HUES64 (cell line): ENCODE results near the gene SSBP3.

ENCODE experiments used
- H3K27ac ChIP-seq: 2 replicates; pipeline ENCODE4 v1.7.0; 2013; ENCODE audit warnings: low read depth, low read length, inconsistent platforms
- H3K27me3 ChIP-seq: 2 replicates; pipeline ENCODE4 v1.6.1; 2013; ENCODE audit warnings: mild to moderate bottlenecking, low read length; ENCODE audit not compliant: insufficient read depth
- H3K36me3 ChIP-seq: 2 replicates; pipeline ENCODE4 v1.6.1; 2013; ENCODE audit warnings: mild to moderate bottlenecking, low read length; ENCODE audit not compliant: insufficient read depth
- H3K4me1 ChIP-seq: 2 replicates; pipeline ENCODE4 v1.6.1; 2013; ENCODE audit warnings: mild to moderate bottlenecking, low read length, moderate library complexity; ENCODE audit not compliant: insufficient read depth
- H3K4me3 ChIP-seq: 2 replicates; pipeline ENCODE4 v1.5.1; 2013; ENCODE audit warnings: mild to moderate bottlenecking, low read length, moderate library complexity
- H3K9ac ChIP-seq: 2 replicates; pipeline ENCODE4 v1.6.1; 2013; ENCODE audit warnings: mild to moderate bottlenecking, low read depth, low read length
- H3K9me3 ChIP-seq: 2 replicates; pipeline ENCODE4 v1.6.1; 2013; ENCODE audit warnings: low read depth, low read length; ENCODE audit not compliant: insufficient read depth
- WGBS: fragments of 150-250, 120-280 bp; methylation state at CpG from one replicate; pipeline ENCODE4 v1.1.7; 2013; ENCODE audit warnings: missing lambda C conversion rate; 5-methylcytosine and 5-hydroxymethylcytosine counted together

Gene SSBP3

DNA sequence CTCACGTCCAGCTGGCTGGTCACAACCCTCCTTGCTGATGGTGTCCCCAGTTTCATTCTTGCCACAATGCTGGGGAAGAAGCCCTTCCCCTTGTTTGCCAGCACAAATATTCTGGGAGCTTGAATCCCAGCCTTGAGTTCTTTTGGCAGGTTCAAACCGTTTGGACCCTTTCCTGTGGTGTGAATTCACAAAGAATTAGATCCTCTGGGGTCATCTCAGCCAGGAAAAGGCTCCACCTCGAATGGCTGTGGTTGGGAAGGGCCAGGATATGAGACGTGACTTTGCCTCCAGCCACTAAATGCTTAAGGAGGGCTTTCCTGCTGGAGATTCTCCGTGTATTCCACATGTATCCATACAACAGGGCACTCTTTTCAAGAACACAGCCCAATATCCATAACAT, 139.3 kb downstream of the SSBP3 start:
- WGBS: 86% methylated on average over 5 of the region's 5 CpGs
- Histone ChIP-seq H3K4me3 (no peak overlapping the region), H3K9ac (no peak overlapping the region), H3K27ac (no peak overlapping the region), H3K4me1 (no peaks in the 10 kb centered on the region), H3K9me3 (no peaks in the 10 kb centered on the region), H3K36me3 (no peaks in the 10 kb centered on the region), H3K27me3 (no peaks in the 10 kb centered on the region)

DNA sequence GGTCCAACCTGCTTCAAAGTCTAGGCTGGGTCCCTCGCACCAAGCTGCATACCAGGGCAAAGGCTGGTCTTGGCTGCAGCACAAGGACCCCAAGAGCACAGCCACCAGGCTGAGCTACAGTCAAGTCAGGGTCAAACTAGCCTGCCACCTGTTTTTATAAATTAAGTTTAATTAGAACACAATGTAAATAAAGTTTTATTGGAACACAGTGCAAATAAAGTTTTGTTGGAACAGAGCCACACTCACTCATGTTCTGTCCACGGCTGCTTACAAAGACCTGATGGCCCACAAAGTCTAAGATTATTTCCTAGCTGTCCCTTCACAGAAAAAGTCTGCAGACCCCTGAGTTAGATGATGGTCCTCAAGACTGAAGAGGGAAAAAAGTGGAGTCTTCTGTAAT, 140.0 kb downstream of the SSBP3 start:
- Histone ChIP-seq H3K9ac (no peak overlapping the region), H3K36me3 (no peaks in the 10 kb centered on the region)
- WGBS: 97% methylated on average over 2 of the region's 2 CpGs

DNA sequence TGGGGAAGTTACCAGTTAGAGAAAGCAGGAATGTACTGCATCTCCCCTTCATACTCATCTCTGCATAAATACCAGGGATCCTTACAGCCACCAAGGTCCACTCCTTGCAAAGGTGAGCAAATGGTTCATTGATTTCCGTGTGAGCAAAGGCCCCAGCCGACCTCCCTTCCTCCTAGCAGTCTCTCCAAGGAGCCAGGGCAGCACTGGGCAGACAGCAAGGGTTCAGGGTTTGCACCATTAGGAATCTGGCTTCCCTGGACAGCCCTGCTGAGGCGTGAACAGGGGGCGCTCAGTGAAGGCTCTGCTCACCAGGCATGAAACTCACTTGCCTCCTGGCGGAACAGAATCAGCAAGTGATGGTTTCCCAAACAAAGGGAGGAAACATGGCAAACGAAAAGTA, 140.5 kb downstream of the SSBP3 start:
- 93% methylated on average over 6 of the region's 6 CpGs for WGBS
- no peaks in the 10 kb centered on the region for H3K4me1 ChIP-seq
- H3K36me3 ChIP-seq: no peaks in the 10 kb centered on the region
- H3K9ac ChIP-seq: no peak overlapping the region
- H3K27ac ChIP-seq: no peak overlapping the region
- H3K9me3 ChIP-seq: no peaks in the 10 kb centered on the region
- no peaks in the 10 kb centered on the region for H3K27me3 ChIP-seq
- H3K4me3 ChIP-seq: no peak overlapping the region

More for the DNA sequence above, 140.0 kb downstream of the SSBP3 start:
- H3K27ac ChIP-seq: no peak overlapping the region
- H3K9me3 ChIP-seq: no peaks in the 10 kb centered on the region
- no peaks in the 10 kb centered on the region for H3K27me3 ChIP-seq
- no peaks in the 10 kb centered on the region for H3K4me1 ChIP-seq
- no peak overlapping the region for H3K4me3 ChIP-seq

DNA sequence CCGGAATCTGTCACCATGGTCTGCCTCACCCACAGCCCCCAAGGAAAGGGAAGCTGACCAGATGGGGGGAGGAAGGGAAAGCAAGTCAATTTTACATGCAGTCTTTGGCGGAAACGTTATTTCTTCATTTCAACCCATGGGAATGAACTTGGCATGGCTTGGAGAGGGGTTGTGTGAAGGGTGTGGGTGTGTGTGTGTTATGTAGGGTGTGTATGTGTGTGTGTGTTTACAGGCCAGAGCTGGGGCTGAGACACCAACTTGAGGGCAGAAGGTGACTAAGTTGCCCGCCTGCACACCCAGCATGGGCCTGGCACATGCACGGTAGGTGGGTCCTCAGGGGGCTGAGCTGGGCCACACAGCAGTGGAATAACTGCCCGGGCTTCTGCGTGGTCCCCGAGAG, 141.1 kb downstream of the SSBP3 start:
- no peaks in the 10 kb centered on the region for H3K9me3 ChIP-seq
- no peaks in the 10 kb centered on the region for H3K4me1 ChIP-seq
- no peak overlapping the region for H3K27ac ChIP-seq
- H3K9ac ChIP-seq: no peak overlapping the region
- H3K36me3 ChIP-seq: no peaks in the 10 kb centered on the region
- no peak overlapping the region for H3K4me3 ChIP-seq
- 97% methylated on average over 8 of the region's 8 CpGs for WGBS
- no peaks in the 10 kb centered on the region for H3K27me3 ChIP-seq

DNA sequence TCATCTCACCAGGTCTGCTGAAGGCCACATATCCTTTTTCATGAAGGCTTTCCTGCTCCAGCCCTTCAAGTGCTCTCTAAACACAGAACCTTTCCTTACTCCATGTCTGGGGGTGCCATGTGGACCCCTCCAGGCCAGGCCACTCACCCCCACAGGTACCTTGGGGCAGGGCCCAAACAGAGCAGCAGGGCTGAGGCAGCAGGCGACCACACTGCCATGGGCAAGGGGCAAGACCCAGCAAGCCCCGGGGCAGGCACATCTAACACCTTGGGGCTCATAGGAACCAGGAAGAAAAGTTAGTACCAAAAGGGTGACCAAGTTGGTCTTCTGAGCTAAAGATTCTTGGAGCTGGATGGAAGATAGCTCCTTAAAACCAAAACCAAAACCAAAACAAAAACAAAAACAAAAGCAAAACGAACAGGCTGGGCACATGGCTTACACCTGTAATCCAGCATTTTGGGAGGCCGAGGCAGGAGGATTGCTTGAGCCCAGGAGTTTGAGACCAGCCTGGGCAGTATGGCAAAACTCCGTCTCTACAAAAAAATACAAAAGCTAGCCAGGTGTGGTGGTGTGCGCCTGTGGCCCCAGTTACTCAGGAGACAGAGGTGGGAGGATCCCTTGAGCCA, 142.5 kb downstream of the SSBP3 start:
- Histone ChIP-seq H3K4me3 (no peak overlapping the region), H3K9me3 (no peaks in the 10 kb centered on the region), H3K27ac (no peak overlapping the region), H3K27me3 (no peaks in the 10 kb centered on the region), H3K4me1 (no peaks in the 10 kb centered on the region), H3K9ac (no peak overlapping the region), H3K36me3 (no peaks in the 10 kb centered on the region)
- 90% methylated on average over 6 of the region's 6 CpGs for WGBS

DNA sequence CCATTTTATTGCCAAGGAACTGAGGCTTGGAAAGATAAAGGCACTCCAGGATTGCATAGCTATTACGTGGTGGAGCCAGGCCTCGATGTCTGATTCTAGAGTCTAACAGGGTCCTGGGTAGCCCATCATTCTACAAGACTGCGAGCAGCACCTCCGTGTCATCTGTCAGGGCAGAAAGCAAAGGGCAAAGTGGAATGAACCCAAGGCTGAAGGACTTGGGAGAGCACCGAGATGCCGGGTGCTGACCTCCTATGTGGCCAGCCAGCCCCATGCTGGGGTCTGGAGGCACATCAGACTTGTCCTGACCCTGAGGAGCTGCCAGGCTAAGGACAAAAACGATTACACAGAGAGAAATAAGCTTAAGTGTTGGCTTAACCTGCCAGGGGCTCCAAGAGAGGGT, 143.9 kb downstream of the SSBP3 start:
- Histone ChIP-seq H3K27me3 (no peaks in the 10 kb centered on the region), H3K4me1 (peaks cover 6% of the 10 kb centered on the region), H3K4me3 (no peak overlapping the region), H3K27ac (no peak overlapping the region), H3K9ac (no peak overlapping the region), H3K36me3 (no peaks in the 10 kb centered on the region), H3K9me3 (no peaks in the 10 kb centered on the region)
- 93% methylated on average over 7 of the region's 7 CpGs for WGBS

DNA sequence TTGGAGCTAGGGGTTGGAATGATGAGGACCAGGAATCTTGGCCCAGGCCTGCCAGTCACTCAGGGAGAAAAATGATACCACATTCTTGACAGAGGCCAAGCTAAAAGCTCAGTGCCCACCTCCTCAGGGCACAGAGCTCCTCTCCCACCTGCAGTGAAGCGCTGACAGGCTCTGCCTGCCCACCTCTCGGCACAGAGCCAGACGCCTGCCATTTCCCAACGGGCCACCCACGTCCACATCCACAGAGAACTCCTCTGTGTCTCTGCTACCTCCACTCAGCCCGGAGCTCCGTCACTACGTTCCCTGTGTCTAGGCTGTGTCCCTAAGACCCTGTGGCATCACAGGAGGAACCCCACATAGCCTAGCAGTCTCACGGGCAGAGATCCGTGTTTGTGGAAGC, 145.4 kb downstream of the SSBP3 start:
- H3K4me3 ChIP-seq: no peak overlapping the region
- no peaks in the 10 kb centered on the region for H3K9me3 ChIP-seq
- no peaks in the 10 kb centered on the region for H3K36me3 ChIP-seq
- no peak overlapping the region for H3K9ac ChIP-seq
- H3K27me3 ChIP-seq: no peaks in the 10 kb centered on the region
- H3K27ac ChIP-seq: no peak overlapping the region
- WGBS: 95% methylated on average over 10 of the region's 10 CpGs
- peaks cover 18% of the 10 kb centered on the region for H3K4me1 ChIP-seq

DNA sequence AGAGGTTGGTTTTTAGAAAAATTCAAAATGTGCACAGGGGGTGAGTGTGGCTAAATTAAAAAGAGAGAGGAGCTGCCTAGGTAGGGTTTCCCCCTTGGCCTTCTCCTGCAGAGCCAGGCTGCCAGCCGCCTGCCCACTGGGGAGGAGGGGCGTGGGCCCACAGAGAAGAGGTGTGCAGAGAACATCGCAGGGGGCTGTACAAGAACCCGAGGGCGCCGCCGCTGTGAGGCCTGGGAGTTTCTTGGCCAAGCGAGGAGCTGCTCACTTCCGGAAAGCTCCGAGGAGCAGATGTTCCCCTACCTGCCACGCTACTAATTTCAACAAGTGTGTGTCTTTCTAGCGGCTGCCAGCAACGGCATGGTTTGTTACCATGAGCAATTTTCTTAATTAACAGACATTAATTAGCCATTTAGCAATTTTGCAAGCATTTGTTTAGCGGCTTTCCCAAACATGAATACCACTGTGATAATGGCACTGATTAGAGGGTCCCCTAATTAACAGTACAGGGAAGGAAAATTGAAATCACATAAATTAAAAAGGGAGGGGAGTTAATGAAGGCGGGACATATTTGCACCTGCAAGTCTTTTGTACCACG, 146.6 kb downstream of the SSBP3 start:
- Histone ChIP-seq H3K27me3 (no peaks in the 10 kb centered on the region), H3K4me1 (peaks cover 18% of the 10 kb centered on the region), H3K9ac (no peak overlapping the region), H3K9me3 (no peaks in the 10 kb centered on the region), H3K27ac (no peak overlapping the region), H3K4me3 (no peak overlapping the region), H3K36me3 (no peaks in the 10 kb centered on the region)
- 95% methylated on average over 16 of the region's 16 CpGs for WGBS

DNA sequence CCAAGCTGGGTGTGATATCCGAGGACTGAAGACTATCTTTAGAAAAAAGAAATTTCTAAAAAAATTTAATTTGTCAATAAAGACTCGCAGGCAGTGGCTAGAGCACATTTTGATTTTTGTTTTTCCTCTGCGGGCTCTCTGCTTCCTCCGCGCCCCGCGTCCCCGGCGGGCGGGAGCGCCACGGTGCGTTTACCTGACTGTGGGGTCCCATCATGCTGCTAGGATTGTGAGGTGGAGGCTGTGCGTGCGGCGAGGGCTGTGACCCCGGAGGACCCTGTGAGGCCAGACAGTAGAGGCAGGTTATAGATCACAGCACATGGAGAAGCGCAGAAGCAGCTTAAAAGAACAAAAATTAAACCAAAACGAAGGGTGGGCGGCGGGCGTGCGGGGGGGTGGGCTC, 148.3 kb downstream of the SSBP3 start:
- Histone ChIP-seq H3K4me3 (no peak overlapping the region), H3K27me3 (no peaks in the 10 kb centered on the region), H3K4me1 (peaks cover 18% of the 10 kb centered on the region), H3K9me3 (no peaks in the 10 kb centered on the region), H3K27ac (no peak overlapping the region; the same call in 1 of the 2 replicates), H3K36me3 (no peaks in the 10 kb centered on the region), H3K9ac (no peak overlapping the region)
- WGBS: 92% methylated on average over 23 of the region's 23 CpGs

DNA sequence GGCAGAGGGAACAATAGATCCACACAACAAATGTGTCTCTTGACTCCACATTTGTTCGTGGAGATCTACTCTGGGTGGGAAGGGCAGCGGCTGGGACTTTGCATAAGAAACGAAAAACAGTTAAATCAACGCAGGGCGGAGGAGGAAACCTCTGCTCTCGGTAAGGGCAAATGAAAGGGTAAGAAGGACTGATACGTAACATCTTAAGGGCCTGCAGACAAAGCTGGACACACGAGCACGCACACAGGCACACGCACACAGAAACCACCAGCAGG, 148.9 kb downstream of the SSBP3 start:
- no peak overlapping the region for H3K4me3 ChIP-seq
- H3K36me3 ChIP-seq: no peaks in the 10 kb centered on the region
- no peaks in the 10 kb centered on the region for H3K27me3 ChIP-seq
- no peak overlapping the region; the same call in 1 of the 2 replicates for H3K27ac ChIP-seq
- no peaks in the 10 kb centered on the region for H3K9me3 ChIP-seq
- peaks cover 18% of the 10 kb centered on the region for H3K4me1 ChIP-seq
- 62% methylated on average over 10 of the region's 10 CpGs for WGBS
- H3K9ac ChIP-seq: no peak overlapping the region

DNA sequence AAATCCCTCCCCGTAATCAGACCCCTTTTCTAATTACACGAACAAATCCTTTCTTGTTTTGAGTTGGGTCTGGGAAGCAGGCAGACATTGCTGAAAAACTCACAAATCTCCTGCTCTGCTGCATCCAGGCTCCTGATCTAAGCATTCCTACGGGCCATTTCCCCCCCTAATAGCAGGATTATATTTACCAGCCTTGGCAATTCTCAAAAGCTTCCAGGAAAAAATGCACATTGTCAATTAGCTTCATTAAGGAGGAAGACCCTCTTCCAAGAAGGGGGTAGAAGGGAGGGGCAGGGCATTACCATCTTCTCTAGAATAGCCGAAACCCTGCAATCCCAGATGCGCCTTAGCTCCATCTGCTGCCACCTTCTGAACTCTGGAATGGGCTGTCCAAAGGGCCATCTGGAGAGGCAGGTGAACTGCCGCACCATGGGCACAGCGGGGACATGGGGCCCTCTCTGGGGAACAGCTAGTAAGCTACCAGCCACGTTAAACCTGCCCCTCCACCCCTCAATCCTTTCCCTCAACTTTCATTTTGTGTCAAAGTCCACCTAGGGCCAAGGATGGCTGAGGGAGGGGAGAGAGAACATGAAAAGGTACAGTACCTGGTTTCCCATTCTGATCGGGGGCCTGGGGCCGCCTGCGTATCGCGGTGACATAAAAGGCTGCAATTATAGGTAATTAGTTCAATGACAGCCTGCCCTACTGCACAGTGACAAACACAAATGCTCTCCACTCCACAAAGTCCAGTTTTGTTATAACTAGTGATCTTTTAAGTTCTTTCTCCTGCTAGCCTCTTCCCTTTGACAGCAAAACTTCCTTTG, 149.5 kb downstream of the SSBP3 start:
- no peak overlapping the region for H3K4me3 ChIP-seq
- 88% methylated on average over 13 of the region's 13 CpGs for WGBS
- H3K36me3 ChIP-seq: no peaks in the 10 kb centered on the region
- peaks cover 18% of the 10 kb centered on the region for H3K4me1 ChIP-seq
- H3K27me3 ChIP-seq: no peaks in the 10 kb centered on the region
- H3K27ac ChIP-seq: no peak overlapping the region
- no peaks in the 10 kb centered on the region for H3K9me3 ChIP-seq
- H3K9ac ChIP-seq: no peak overlapping the region
